Keratinocyte (primary cell): Measurements from ENCODE around the gene MATK.

ENCODE experiments used
- EZH2 ChIP-seq: IDR thresholded peaks from one replicate; pipeline ENCODE4 v1.6.1; 2012; ENCODE audit warnings: inconsistent platforms, mild to moderate bottlenecking, low read length, moderate library complexity
- TF ChIP-seq, protein P1 (sequence below), 3 experiments: IDR thresholded peaks in 1 of 3; conservative IDR thresholded peaks in 1 of 3; optimal IDR thresholded peaks in 1 of 3; 2 replicates in 2 of 3; 3 replicates in 1 of 3; pipeline versions ENCODE3 to v1.5.1; 2011; ENCODE audit warnings: low read length in 3 of 3, mild to moderate bottlenecking in 3 of 3, moderate library complexity in 2 of 3, control low read depth in 1 of 3, inconsistent platforms in 1 of 3; ENCODE audit not compliant: insufficient read depth in 2 of 3; ENCODE audit errors: extremely low read depth in 1 of 3

DNA sequence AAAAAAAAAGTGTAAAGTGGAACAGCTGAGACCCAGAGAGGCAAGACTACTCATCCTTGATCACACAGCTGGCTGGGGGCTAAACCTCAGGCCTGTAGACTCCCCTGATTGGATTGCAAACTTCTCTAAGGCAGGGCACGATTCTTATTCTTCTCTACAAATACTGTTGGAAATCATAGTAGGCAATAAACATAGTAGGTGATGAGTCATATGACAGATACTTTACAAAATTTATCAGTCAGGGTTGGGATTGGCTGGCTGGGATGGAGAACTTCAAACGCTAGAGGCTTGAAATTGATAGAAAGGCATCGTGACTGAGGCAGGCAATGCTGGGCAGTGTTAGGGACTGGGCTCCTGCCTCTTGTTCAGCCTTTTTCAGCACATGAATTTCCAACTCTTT, 5.9 kb upstream of the MATK start:
- TF ChIP-seq, protein P1, sequence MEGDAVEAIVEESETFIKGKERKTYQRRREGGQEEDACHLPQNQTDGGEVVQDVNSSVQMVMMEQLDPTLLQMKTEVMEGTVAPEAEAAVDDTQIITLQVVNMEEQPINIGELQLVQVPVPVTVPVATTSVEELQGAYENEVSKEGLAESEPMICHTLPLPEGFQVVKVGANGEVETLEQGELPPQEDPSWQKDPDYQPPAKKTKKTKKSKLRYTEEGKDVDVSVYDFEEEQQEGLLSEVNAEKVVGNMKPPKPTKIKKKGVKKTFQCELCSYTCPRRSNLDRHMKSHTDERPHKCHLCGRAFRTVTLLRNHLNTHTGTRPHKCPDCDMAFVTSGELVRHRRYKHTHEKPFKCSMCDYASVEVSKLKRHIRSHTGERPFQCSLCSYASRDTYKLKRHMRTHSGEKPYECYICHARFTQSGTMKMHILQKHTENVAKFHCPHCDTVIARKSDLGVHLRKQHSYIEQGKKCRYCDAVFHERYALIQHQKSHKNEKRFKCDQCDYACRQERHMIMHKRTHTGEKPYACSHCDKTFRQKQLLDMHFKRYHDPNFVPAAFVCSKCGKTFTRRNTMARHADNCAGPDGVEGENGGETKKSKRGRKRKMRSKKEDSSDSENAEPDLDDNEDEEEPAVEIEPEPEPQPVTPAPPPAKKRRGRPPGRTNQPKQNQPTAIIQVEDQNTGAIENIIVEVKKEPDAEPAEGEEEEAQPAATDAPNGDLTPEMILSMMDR (optimal IDR thresholded peaks at IDR 0.05 in 1 of 3, IDR thresholded peaks at IDR 0.05 in 1 of 3, conservative IDR thresholded peaks at IDR 0.05 in 1 of 3; ENCODE audit: extremely low read depth in 1 of 3, insufficient read depth in 2 of 3, low read length in 3 of 3) = no peak
- TF ChIP-seq EZH2 = no peak
